GM23248 (cell line): ENCODE results near the gene TMED9.

Source experiments
- EZH2 ChIP-seq: fragments of 200-600 bp; sonication (generic); IDR thresholded peaks from 2 replicates; pipeline ENCODE4 v1.6.1; 2018; ENCODE audit warnings: antibody characterized with exemption, mild to moderate bottlenecking; ENCODE audit not compliant: insufficient read depth, poor library complexity, severe bottlenecking
- EZH2phosphoT487 ChIP-seq: fragments of 200-600 bp; sonication (generic); IDR thresholded peaks from 2 replicates; pipeline ENCODE4 v1.6.1; 2018; ENCODE audit warnings: antibody characterized with exemption, moderate library complexity, mild to moderate bottlenecking, low read depth; ENCODE audit not compliant: insufficient read depth

DNA sequence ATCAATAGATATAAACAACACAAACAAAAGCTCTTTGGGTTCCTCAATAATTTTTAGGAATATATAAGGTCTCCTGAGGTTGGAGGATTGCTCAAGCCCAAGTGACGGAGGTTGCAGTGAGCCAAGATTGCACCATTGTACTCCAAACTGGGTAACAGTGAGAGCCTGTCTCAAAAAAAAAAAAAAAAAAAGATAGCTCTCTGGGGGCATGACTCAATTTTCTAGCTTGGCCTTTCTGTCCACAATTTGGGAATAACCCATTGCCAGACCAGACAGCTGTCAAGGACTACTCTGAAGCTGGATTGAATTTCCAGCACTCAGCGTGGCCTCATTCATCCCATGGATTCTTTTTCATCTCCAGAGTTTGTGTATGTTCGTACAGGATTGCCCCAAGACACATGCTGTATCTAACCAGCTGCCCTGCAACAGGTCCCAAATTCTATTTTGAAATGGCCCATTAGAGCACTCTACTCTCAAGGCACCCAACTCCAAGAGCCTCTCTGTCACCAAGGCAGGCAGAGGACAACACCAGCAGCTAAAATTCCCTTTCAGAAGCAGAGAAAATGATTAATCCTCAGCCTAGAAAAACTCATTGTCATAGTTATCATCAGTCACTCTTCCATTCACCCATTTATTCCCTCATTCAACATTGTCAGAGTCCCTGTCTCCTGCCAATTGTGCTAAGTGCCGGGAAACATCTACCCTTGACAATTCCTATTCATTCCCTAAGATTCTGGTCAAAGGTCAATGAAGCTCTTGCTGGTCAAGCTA is 46.3 kb upstream of the TMED9 start:
- TF ChIP-seq EZH2phosphoT487, result no peak
- TF ChIP-seq EZH2, result no peak
